Lower lobe of right lung (tissue), 2 donors: ENCODE data around the gene RAB1A. TPM values are rescaled to one million over a fixed set of nuclear protein-coding genes. Genes with fewer than 3 reads are reported as not detected.

Experiments used
- ATAC-seq, 2 donors: fragments of 200-7000 bp; cut with Tn5 transposase; one replicate each; pipeline ENCODE4 v1.9.1; 2020 to 2022; ENCODE audit warnings: mild to moderate bottlenecking in 2 of 2, moderate library complexity in 2 of 2
- DNase-seq: peaks from one replicate; pipeline ENCODE4 v3.0.0-alpha.2; 2020
- H3K27ac ChIP-seq: fragments of 200-600 bp; one replicate; pipeline ENCODE4 v1.8.0; 2022
- H3K27me3 ChIP-seq: fragments of 200-600 bp; one replicate; pipeline ENCODE4 v1.8.0; 2022; ENCODE audit warnings: low read depth
- H3K36me3 ChIP-seq: fragments of 200-600 bp; one replicate; pipeline ENCODE4 v1.8.0; 2022; ENCODE audit warnings: mild to moderate bottlenecking
- H3K4me1 ChIP-seq: fragments of 200-600 bp; one replicate; pipeline ENCODE4 v1.8.0; 2022
- H3K4me3 ChIP-seq: fragments of 200-600 bp; one replicate; pipeline ENCODE4 v1.8.0; 2022; ENCODE audit warnings: mild to moderate bottlenecking
- H3K9me3 ChIP-seq: fragments of 200-600 bp; one replicate; pipeline ENCODE4 v1.8.0; 2022
- intact Hi-C: fragments of 100-400 bp; cut with DNase I; formaldehyde crosslinking; loops from one replicate; pipeline ENCODE4 v1.11.0; 2022
- total RNA-seq: library from RNA; stranded (reverse); fragmentation: NEBNext Ultra II Directional; extraction: Animal tissue kit (Norgen Biotek cat#: 25700); gene quantifications from one replicate; pipeline ENCODE4 v1.2.1, GENCODE V29; 2021
- TF ChIP-seq, protein P1 (sequence below): fragments of 200-600 bp; IDR thresholded peaks from one replicate; pipeline ENCODE4 v1.8.0; 2022; ENCODE audit warnings: antibody characterized with exemption, mild to moderate bottlenecking
- donor health status: DM: no; HTN: yes; CAD: no; lungs with severe emphysema.

The RAB1A gene
- total RNA-seq, 1 donor from 2014 or later: 145 TPM

DNA sequence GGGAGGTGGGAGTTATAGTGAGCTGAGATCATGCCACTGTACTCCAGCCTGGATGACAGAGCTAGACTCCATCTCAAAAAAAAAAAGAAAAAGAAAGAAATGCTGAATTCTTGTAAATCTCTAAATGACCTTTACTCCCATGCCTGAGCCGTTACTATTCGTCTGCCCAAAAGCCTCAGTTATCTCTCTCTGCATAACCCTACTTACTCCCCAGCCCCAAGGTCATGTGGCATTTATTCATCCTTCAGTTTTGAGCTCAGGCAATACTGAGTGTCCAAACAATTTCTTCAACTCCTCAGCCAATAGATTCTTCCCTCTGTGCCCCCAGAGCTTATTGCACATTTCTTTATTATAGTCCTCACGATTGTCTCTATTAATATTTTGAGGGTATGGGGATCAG lies 28.8 kb downstream of the RAB1A start:
- TF ChIP-seq, protein P1, sequence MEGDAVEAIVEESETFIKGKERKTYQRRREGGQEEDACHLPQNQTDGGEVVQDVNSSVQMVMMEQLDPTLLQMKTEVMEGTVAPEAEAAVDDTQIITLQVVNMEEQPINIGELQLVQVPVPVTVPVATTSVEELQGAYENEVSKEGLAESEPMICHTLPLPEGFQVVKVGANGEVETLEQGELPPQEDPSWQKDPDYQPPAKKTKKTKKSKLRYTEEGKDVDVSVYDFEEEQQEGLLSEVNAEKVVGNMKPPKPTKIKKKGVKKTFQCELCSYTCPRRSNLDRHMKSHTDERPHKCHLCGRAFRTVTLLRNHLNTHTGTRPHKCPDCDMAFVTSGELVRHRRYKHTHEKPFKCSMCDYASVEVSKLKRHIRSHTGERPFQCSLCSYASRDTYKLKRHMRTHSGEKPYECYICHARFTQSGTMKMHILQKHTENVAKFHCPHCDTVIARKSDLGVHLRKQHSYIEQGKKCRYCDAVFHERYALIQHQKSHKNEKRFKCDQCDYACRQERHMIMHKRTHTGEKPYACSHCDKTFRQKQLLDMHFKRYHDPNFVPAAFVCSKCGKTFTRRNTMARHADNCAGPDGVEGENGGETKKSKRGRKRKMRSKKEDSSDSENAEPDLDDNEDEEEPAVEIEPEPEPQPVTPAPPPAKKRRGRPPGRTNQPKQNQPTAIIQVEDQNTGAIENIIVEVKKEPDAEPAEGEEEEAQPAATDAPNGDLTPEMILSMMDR: no peak
- no peak overlapping the region for H3K4me3 ChIP-seq
- DNase-seq (no peak), ATAC-seq (no peak)
- H3K9me3 ChIP-seq: no peaks in the 10 kb centered on the region
- H3K27ac ChIP-seq: no peak overlapping the region
- peaks cover 5% of the 10 kb centered on the region for H3K4me1 ChIP-seq
- peaks cover 73% of the 10 kb centered on the region for H3K36me3 ChIP-seq
- H3K27me3 ChIP-seq: no peaks in the 10 kb centered on the region
- intact Hi-C loops: no loop called here

DNA sequence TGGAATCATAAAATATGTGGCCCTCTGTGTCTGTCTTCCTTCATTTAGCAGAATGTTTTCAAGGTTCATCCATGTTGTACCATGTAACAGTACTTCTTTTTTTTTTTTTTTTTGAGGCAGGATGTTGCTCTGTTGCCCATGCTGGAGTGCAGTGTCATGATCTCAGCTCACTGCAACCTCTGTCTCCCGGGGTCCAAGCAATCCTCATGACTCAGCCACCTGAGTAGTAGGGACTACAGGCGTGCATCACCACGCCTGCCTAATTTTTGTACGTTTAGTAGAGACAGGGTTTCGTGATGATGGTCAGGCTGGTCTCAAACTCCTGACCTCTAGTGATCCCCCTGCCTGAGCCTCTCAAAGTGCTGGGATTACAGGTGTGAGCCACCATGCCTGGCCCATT lies 31.2 kb downstream of the RAB1A start:
- intact Hi-C loops: no loop called here
- Histone ChIP-seq H3K9me3 (no peaks in the 10 kb centered on the region), H3K4me1 (peaks cover 5% of the 10 kb centered on the region), H3K4me3 (no peak overlapping the region), H3K36me3 (peaks cover 88% of the 10 kb centered on the region), H3K27ac (no peak overlapping the region), H3K27me3 (no peaks in the 10 kb centered on the region)
- DNase-seq (no peak), ATAC-seq (no peak)
- TF ChIP-seq, protein P1: no peak

DNA sequence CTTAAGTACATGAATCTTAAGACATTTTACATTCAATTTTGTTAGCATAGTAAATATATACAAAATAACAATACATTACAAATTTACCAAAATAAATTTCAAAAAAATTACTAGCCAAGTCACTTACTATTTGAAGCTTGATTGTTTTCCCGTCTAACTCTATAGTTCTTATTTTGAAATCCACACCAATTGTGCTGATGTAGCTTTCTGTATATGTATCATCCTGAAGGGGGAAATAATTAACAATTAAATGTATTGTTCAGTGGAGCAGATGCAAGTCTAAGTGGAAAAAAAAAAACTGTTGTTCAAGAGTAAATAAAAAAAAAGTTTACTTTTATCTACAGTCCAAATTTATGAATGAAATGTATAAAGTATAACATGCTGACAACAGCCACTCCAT lies 32.1 kb downstream of the RAB1A start:
- no peak overlapping the region for H3K27ac ChIP-seq

DNA sequence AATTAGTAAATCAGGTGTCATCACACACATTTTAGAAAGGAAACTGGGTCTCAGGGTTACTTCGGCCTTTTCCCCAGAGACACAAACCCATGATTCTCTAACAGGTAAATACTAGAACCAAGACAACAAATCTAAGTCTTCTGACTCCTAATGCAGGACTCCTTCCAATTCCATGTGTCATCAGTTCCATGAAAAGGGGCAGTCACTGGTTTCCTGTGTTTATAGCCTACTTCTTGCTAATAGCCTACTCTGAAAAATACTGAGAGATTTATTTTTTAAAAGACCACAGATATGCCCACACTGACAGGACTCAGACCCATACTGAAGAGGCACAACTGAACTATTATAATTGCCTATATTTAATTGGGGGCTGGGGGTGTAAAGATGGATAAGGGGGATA lies 33.0 kb downstream of the RAB1A start:
- no peak overlapping the region for H3K4me3 ChIP-seq
- ATAC-seq (no peak), DNase-seq (no peak)
- peaks cover 93% of the 10 kb centered on the region for H3K36me3 ChIP-seq
- no peaks in the 10 kb centered on the region for H3K9me3 ChIP-seq
- intact Hi-C loops: no loop called here
- H3K27me3 ChIP-seq: no peaks in the 10 kb centered on the region
- TF ChIP-seq, protein P1: no peak
- H3K27ac ChIP-seq: no peak overlapping the region
- H3K4me1 ChIP-seq: no peaks in the 10 kb centered on the region

More for the DNA sequence above, 32.1 kb downstream of the RAB1A start:
- Histone ChIP-seq H3K4me1 (peaks cover 3% of the 10 kb centered on the region), H3K4me3 (no peak overlapping the region), H3K9me3 (no peaks in the 10 kb centered on the region), H3K27me3 (no peaks in the 10 kb centered on the region), H3K36me3 (peaks cover 88% of the 10 kb centered on the region)
- intact Hi-C loops: no loop called here
- TF ChIP-seq, protein P1: no peak
- DNase-seq (no peak), ATAC-seq (no peak)

DNA sequence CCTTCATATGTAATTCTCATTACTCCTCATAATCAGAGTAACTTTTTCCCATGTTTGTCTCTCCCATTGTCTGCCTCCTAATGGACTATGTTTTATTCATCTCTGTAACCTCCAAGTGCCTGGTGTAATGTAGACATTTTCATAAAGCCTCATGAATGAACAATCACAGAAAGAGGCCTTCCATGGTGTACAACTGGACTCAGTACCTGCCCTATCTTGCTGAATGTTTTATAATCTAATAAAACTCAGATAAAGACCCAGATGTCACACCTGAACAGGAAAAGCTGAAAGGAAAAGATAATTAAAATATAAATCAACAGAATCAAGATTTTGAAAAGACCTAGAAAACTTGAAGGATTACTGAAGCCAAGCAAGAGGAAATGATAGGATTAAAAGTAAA lies 36.7 kb downstream of the RAB1A start:
- Histone ChIP-seq H3K9me3 (no peaks in the 10 kb centered on the region), H3K27ac (no peak overlapping the region), H3K36me3 (peaks cover 88% of the 10 kb centered on the region), H3K4me1 (peaks cover 12% of the 10 kb centered on the region), H3K27me3 (no peaks in the 10 kb centered on the region), H3K4me3 (no peak overlapping the region)
- intact Hi-C loops: no loop called here
- DNase-seq (no peak), ATAC-seq (no peak)
- TF ChIP-seq, protein P1: no peak

DNA sequence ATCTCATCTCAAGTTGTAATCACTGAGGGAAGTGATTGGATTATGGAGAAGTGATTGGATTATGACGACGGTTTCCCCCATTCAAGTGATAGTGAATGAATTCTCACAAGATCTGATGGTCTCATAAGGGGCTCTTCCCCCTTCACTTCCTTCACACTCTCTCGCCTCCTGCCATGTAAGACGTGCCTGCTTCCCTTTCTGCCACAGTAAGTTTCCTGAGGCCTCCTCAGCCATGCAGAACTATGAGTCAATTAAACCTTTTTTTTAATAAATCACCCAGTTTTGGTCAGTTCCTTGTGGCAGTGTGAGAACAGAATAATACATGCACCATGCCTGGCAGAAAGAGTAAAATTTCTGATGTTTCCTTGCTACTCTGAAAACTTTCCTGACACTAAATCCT lies 37.1 kb downstream of the RAB1A start:
- ATAC-seq (no peak), DNase-seq (no peak)
- Histone ChIP-seq H3K4me3 (no peak overlapping the region), H3K9me3 (no peaks in the 10 kb centered on the region), H3K4me1 (peaks cover 16% of the 10 kb centered on the region), H3K27ac (no peak overlapping the region), H3K27me3 (no peaks in the 10 kb centered on the region), H3K36me3 (peaks cover 88% of the 10 kb centered on the region)
- intact Hi-C loops: no loop called here
- TF ChIP-seq, protein P1: no peak
